ENCODE results near the gene TRAPPC4.
"Not testable (repeated sequence)": the region's sequence is repeated elsewhere in the genome, so short reads cannot be mapped to it uniquely, and the experiment has no call there.

DNA sequence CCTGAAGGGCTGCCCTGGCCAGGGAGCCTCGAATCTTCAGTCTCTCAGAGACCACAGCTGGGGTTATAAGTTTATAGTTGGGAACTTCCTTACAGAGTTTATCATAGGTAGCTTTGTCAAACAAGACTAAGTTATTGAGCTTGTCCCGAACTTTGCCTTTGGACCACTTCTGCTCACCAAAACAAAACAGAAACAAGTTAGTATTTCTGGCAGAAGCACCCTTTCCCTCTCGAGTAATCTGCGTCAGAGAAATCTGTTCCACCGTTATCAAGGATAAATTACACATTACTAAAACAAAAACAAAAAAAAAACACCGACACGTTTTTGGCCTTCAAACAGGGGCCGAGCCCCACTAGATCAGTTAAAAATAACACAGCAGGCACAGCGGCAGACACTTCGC lies 1.2 kb upstream of the TRAPPC4 start:
- TF ChIP-seq, protein P1, sequence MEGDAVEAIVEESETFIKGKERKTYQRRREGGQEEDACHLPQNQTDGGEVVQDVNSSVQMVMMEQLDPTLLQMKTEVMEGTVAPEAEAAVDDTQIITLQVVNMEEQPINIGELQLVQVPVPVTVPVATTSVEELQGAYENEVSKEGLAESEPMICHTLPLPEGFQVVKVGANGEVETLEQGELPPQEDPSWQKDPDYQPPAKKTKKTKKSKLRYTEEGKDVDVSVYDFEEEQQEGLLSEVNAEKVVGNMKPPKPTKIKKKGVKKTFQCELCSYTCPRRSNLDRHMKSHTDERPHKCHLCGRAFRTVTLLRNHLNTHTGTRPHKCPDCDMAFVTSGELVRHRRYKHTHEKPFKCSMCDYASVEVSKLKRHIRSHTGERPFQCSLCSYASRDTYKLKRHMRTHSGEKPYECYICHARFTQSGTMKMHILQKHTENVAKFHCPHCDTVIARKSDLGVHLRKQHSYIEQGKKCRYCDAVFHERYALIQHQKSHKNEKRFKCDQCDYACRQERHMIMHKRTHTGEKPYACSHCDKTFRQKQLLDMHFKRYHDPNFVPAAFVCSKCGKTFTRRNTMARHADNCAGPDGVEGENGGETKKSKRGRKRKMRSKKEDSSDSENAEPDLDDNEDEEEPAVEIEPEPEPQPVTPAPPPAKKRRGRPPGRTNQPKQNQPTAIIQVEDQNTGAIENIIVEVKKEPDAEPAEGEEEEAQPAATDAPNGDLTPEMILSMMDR (IDR thresholded peaks at IDR 0.05), result not testable (repeated sequence)
- TF ChIP-seq EZH2 (IDR thresholded peaks at IDR 0.05; ENCODE audit: borderline replicate concordance, insufficient read depth, low read depth, low read length, poor library complexity, severe bottlenecking), result not testable (repeated sequence)

Measured in B cell (primary cell).